Heart left ventricle (tissue), 13 donors: ENCODE results near the gene BICC1.

Source experiments
- POLR2A ChIP-seq, 2 donors: fragments of 450-650 bp; IDR thresholded peaks; one replicate each; pipeline ENCODE4 v1.6.1; 2017; ENCODE audit warnings: antibody characterized with exemption in 2 of 2, mild to moderate bottlenecking in 2 of 2, moderate library complexity in 2 of 2
- TF ChIP-seq, protein P1 (sequence below), 12 donors: fragments of 200-600 bp; sonication (generic) in 4 of 12; IDR thresholded peaks; one replicate each; pipeline versions ENCODE4 v1.5.0 to v1.8.0; 2018 to 2022; ENCODE audit warnings: antibody characterized with exemption in 12 of 12, mild to moderate bottlenecking in 5 of 12
- donor health status: ischemic (EF 13 %, LVEDD 7.1; RV severe dilation, severe dysfunction).
- donor health status: DM: no; HTN: yes; CAD: no.
- donor health status: DM: no; HTN: no; CAD: no.
- donor health status: ischemic (EF 25% LVEDD 6.9; RV normal size, moderate dysfunction).
- donor health status: ischemic (EF 25% LVEDD 5.7; RV mildly dilated, moderate dysfunction).
- donor health status: ischemic (EF 35%, LVEDD 5.7; RV mildly dilated, moderate dysfunction).
- donor health status: nonischemic (EF 11% LVEDD 7.7; RV severe dilation, severe dysfunction).
- donor health status: DM: yes; HTN: yes; CAD: no.
- donor health status: PGD.
- donor health status: ischemic (EF 29% LVEDD 5.4; RV normal size, mild dysfunction).
- donor health status: nonischemic (EF 23%, LVEDD 6.1; RV moderate dilation, normal function).

DNA sequence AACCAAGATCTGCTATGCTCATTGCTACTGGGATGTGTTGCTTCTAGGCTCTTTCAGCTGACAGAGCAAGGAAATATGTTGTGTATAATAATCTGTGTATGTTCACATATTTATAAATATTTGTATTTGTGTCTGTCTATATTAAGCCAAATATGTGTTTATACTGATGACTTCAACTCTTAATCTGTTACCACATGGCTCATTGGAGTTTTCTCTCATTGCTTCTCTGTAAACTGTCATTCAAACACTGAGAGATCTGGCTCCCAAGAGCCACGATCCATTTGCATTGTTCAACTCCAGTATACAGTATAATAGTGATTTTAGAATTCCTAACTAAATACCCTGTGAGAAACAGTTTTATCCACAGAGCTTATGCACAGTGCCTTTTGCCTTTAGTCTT is 35.3 kb downstream of the BICC1 start:
- TF ChIP-seq, protein P1, sequence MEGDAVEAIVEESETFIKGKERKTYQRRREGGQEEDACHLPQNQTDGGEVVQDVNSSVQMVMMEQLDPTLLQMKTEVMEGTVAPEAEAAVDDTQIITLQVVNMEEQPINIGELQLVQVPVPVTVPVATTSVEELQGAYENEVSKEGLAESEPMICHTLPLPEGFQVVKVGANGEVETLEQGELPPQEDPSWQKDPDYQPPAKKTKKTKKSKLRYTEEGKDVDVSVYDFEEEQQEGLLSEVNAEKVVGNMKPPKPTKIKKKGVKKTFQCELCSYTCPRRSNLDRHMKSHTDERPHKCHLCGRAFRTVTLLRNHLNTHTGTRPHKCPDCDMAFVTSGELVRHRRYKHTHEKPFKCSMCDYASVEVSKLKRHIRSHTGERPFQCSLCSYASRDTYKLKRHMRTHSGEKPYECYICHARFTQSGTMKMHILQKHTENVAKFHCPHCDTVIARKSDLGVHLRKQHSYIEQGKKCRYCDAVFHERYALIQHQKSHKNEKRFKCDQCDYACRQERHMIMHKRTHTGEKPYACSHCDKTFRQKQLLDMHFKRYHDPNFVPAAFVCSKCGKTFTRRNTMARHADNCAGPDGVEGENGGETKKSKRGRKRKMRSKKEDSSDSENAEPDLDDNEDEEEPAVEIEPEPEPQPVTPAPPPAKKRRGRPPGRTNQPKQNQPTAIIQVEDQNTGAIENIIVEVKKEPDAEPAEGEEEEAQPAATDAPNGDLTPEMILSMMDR (IDR thresholded peaks at IDR 0.05): no peak
- TF ChIP-seq POLR2A (IDR thresholded peaks at IDR 0.05): no peak
